NT2/D1 (cell line): ENCODE measurements around the gene OPN4.
"Not testable (repeated sequence)": the region's sequence is repeated elsewhere in the genome, so short reads cannot be mapped to it uniquely, and the experiment has no call there.

Experiments used
- DNase-seq: peaks from one replicate; pipeline ENCODE4 v3.0.0-alpha.2; 2011; ENCODE audit warnings: low read depth, low spot score
- H3K27me3 ChIP-seq: 2 replicates; pipeline ENCODE4 v1.6.0; 2011; ENCODE audit warnings: mild to moderate bottlenecking; ENCODE audit not compliant: insufficient read length, insufficient read depth
- H3K36me3 ChIP-seq: 2 replicates; pipeline ENCODE4 v1.6.1; 2011; ENCODE audit warnings: mild to moderate bottlenecking, low read length, mixed read lengths; ENCODE audit not compliant: insufficient read depth, insufficient read length
- H3K4me1 ChIP-seq: 2 replicates; pipeline ENCODE4 v1.5.1; 2011; ENCODE audit not compliant: insufficient read depth, insufficient read length
- H3K4me3 ChIP-seq: 2 replicates; pipeline ENCODE4 v1.5.1; 2011; ENCODE audit warnings: low read depth; ENCODE audit not compliant: insufficient read length
- H3K9ac ChIP-seq: 2 replicates; pipeline ENCODE4 v1.6.0; 2011; ENCODE audit warnings: low read depth; ENCODE audit not compliant: insufficient read length
- H3K9me3 ChIP-seq: 2 replicates; pipeline ENCODE4 v1.5.1; 2011; ENCODE audit warnings: mild to moderate bottlenecking, low read length; ENCODE audit not compliant: insufficient read depth
- SUZ12 ChIP-seq: IDR thresholded peaks from 2 replicates; pipeline ENCODE4 v1.6.1; 2011; ENCODE audit not compliant: insufficient read length, insufficient read depth; ENCODE audit errors: extremely low read depth
- YY1 ChIP-seq: IDR thresholded peaks from 2 replicates; pipeline ENCODE4 v1.6.1; 2011; ENCODE audit not compliant: insufficient read length, insufficient read depth
- ZNF274 ChIP-seq: IDR thresholded peaks from 2 replicates; pipeline ENCODE4 v1.6.1; 2011; ENCODE audit warnings: mild to moderate bottlenecking, low read depth, low read length

OPN4 gene

DNA sequence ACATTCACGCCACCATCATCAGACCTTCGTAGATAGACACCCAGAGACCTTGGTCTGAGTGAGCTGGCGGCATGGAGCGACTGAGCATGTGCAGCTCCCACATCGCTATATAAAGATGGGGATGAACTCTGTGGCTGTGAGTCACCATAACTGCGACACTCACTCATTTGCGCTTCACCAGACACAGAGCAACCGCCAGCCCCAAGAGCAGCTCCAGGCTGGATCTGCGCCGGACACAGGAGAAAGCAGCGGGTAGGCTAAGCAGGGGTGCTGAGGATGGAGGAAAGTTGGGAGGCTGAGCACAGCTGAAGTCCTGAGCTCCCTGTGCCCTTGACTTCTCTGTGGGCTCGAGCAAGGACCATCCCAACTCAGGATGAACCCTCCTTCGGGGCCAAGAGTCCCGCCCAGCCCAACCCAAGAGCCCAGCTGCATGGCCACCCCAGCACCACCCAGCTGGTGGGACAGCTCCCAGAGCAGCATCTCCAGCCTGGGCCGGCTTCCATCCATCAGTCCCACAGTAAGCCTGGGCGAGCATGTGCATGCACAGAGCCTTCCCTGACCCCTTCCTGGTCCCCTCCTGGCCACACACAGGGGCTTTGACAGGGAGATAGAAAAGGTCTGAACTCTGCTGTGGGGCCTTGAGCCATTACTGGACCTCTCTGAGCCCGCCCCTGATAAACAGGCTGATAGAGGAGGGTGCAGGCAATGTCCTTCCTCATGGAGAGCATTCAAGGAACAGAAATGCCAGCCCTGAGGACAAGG lies at the start of gene OPN4:
TSS of gene OPN4 (plus strand) at position 137 of the 762 bp plus-strand sequence. CDS start at position 374, 237 bp downstream.
- H3K27me3 ChIP-seq, result no peaks in the 10 kb centered on the region
- no peak within 1 kb of the TSS for H3K4me3 ChIP-seq
- peaks cover 6% of the 10 kb centered on the region for H3K4me1 ChIP-seq
- no peak for DNase-seq
- TF ChIP-seq ZNF274 (no peak), SUZ12 (no peak), YY1 (no peak)
- no peaks in the 10 kb centered on the region for H3K9me3 ChIP-seq
- H3K9ac ChIP-seq, result no peak within 1 kb of the TSS
- no peaks in the 10 kb centered on the region for H3K36me3 ChIP-seq

DNA sequence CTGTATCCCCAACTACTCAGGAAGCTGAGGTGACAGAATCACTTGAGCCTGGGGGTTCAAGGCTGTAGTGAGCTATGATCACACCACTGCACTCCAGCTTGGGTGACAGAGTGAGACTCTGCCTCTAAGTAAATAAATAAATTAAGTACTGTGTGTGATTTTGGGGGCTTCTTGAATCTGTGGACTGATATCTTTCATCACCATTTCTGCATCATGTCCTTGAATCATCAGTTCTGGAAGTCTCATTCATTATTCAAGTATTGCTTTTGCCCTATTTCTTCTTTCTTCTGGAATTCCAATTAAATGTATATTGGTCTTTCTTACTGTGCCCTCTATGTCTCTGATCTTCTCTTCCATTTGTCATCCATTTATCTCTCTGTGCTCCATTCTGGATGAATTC lies 46.7 kb upstream of the OPN4 start:
- Histone ChIP-seq H3K4me3 (no peak overlapping the region), H3K27me3 (no peaks in the 10 kb centered on the region), H3K9ac (no peak overlapping the region), H3K36me3 (no peaks in the 10 kb centered on the region), H3K4me1 (no peaks in the 10 kb centered on the region), H3K9me3 (no peaks in the 10 kb centered on the region)
- TF ChIP-seq YY1 (no peak), SUZ12 (no peak), ZNF274 (no peak)
- DNase-seq, result no peak

GRCh38 chr10:86609920-86610319 lies 44.4 kb upstream of the OPN4 start:
- H3K9ac ChIP-seq, result no peak overlapping the region
- H3K36me3 ChIP-seq, result no peaks in the 10 kb centered on the region
- H3K27me3 ChIP-seq, result no peaks in the 10 kb centered on the region
- H3K9me3 ChIP-seq, result no peaks in the 10 kb centered on the region
- no peak for DNase-seq
- H3K4me1 ChIP-seq, result no peaks in the 10 kb centered on the region
- no peak overlapping the region for H3K4me3 ChIP-seq
- TF ChIP-seq YY1, result no peak
- TF ChIP-seq ZNF274, result no peak
- TF ChIP-seq SUZ12, result no peak

DNA sequence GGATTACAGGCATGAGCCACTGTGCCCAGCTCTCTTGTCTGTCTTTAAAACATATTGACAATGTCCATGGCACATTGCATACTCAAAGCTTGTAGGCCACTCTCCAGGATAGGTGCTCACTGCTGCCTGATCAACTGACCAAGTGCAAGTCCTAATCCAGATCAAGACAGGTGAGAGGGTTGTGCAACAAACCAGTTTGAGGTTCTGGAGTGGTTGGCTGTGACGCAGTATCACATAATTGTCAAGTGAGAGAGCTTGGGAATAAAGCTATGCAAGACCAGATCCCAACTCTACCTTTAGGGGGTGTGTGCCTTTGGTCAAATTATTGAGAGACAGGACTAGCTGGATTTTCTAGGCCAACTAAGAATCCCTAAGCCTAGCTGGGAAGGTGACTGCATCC lies 43.0 kb upstream of the OPN4 start:
- Histone ChIP-seq H3K9me3 (no peaks in the 10 kb centered on the region), H3K4me3 (no peak overlapping the region), H3K27me3 (no peaks in the 10 kb centered on the region), H3K4me1 (no peaks in the 10 kb centered on the region), H3K9ac (no peak overlapping the region), H3K36me3 (no peaks in the 10 kb centered on the region)
- TF ChIP-seq SUZ12 (no peak), YY1 (no peak), ZNF274 (no peak)
- no peak for DNase-seq

DNA sequence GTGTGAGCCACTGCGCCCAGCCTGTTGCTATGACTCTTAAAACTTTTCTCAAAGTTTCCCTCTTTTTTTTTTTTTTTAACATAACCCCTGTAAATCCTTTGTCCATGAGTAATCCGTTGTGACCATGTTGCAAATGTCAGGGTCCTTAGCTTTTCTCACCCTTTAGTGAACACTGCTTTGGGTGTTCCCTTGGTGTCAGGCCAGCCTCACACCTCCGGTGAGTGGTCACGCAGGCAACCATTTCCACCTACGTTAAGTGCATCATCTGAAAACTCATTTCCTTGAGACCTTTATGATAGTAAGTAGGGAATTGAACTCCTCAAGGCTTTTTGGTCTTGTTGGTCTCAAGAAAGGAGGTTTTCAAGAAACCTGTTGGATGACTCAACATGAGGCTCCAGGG lies 41.3 kb upstream of the OPN4 start:
- no peaks in the 10 kb centered on the region for H3K27me3 ChIP-seq
- no peak for DNase-seq

GRCh38 chr10:86613905-86614304 lies 40.4 kb upstream of the OPN4 start:
- no peaks in the 10 kb centered on the region for H3K27me3 ChIP-seq
- H3K4me3 ChIP-seq, result no peak overlapping the region
- no peak overlapping the region for H3K9ac ChIP-seq
- no peaks in the 10 kb centered on the region for H3K4me1 ChIP-seq
- no peak for TF ChIP-seq ZNF274
- no peak for DNase-seq
- no peaks in the 10 kb centered on the region for H3K9me3 ChIP-seq
- no peaks in the 10 kb centered on the region for H3K36me3 ChIP-seq

More for the DNA sequence above, 41.3 kb upstream of the OPN4 start:
- TF ChIP-seq ZNF274 (no peak), YY1 (no peak), SUZ12 (no peak)
- no peaks in the 10 kb centered on the region for H3K9me3 ChIP-seq
- no peak overlapping the region for H3K4me3 ChIP-seq
- no peak overlapping the region for H3K9ac ChIP-seq
- H3K36me3 ChIP-seq, result no peaks in the 10 kb centered on the region
- no peaks in the 10 kb centered on the region for H3K4me1 ChIP-seq

DNA sequence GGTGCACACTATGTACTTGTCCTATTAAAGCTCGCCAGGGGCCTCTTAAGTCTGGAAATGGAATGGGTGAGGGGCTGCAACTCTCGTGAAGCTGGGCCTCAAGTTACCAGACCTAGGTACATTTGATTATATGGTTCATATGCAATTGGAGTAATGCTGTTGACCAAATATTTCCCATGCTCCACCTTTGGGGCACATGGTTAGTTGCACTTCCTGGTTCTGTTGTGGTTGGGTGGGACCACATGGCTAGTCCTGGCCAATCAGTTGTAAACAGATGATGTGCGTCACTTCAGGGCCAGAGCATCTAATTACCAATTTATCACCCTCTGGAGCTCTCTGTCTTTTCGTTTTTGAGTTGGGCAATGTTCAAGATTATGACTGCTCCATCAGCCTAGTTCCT lies 39.5 kb upstream of the OPN4 start:
- Histone ChIP-seq H3K4me3 (no peak overlapping the region), H3K36me3 (no peaks in the 10 kb centered on the region), H3K4me1 (no peaks in the 10 kb centered on the region), H3K27me3 (no peaks in the 10 kb centered on the region), H3K9me3 (no peaks in the 10 kb centered on the region), H3K9ac (no peak overlapping the region)
- no peak for TF ChIP-seq ZNF274
- no peak for TF ChIP-seq SUZ12
- TF ChIP-seq YY1, result no peak
- no peak for DNase-seq

DNA sequence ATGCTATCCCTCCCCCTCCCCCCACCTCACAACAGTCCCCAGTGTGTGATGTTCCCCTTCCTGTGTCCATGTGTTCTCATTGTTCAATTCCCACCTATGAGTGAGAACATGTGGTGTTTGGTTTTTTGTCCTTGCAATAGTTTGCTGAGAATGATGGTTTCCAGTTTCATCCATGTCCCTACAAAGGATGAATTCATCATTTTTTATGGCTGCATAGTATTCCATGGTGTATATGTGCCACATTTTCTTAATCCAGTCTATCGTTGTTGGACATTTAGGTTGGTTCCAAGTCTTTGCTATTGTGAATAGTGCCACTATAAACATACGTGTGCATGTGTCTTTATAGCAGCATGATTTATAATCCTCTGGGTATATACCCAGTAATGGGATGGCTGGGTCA lies 37.1 kb upstream of the OPN4 start:
- not testable (repeated sequence) for H3K4me1 ChIP-seq, H3K4me3 ChIP-seq, H3K27me3 ChIP-seq, DNase-seq, H3K9ac ChIP-seq, H3K36me3 ChIP-seq, H3K9me3 ChIP-seq
